NK-92 treated with Interleukin-12 subunit alpha and Interleukin-12 subunit beta, amount 100 ng/mL, for 24 hours (cell line): ENCODE data around the gene NFATC1.

Experiments
- DNase-seq: peaks from one replicate; lab custom pipeline; 2025; lab: John Stamatoyannopoulos, UW

Gene NFATC1

DNA sequence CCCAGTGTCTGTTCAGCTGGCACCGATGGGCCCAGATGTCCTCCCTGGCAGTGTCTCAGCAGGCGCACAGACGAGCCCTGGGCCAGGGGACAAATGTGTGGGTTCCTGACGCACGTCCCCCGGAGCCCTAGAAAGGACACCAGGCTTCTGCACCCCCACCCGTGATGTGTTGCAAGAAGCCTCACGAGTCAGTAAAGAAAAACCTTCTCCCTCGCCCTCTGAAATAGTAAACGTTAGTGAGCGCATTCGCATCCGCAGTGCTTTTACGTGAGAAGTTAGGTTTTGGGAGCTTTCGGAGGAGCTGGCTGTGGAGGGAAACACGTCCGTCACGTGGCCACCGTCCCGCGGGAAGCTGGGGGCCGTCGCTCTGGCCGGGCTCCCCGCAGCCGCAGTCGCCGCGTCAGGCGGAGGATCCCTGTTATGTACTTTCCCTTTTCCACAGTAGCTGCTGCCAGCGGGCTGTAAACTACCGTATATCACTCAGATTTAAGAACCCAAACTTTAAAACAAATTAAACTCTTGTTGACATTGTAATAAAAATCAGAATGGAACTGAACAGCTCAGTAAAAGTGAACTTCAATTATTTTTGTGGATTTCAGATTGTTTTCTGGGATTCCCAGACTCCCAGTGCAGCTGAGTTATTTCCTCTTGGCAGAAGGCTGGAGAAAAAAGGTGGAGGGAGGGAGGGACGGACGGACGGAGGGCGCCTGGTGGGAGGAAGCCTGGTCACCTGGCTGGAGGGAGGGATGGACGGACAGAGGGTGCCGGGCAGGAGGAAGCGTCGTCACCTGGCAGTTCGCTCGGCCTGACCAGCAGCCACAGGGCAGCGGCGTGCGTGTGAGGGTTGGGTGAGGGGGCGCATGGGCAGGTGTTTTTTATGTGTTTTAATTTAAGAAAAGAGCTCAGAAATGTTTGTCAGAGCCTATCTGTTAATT lies 112.1 kb downstream of the NFATC1 start:
- no peak for DNase-seq

DNA sequence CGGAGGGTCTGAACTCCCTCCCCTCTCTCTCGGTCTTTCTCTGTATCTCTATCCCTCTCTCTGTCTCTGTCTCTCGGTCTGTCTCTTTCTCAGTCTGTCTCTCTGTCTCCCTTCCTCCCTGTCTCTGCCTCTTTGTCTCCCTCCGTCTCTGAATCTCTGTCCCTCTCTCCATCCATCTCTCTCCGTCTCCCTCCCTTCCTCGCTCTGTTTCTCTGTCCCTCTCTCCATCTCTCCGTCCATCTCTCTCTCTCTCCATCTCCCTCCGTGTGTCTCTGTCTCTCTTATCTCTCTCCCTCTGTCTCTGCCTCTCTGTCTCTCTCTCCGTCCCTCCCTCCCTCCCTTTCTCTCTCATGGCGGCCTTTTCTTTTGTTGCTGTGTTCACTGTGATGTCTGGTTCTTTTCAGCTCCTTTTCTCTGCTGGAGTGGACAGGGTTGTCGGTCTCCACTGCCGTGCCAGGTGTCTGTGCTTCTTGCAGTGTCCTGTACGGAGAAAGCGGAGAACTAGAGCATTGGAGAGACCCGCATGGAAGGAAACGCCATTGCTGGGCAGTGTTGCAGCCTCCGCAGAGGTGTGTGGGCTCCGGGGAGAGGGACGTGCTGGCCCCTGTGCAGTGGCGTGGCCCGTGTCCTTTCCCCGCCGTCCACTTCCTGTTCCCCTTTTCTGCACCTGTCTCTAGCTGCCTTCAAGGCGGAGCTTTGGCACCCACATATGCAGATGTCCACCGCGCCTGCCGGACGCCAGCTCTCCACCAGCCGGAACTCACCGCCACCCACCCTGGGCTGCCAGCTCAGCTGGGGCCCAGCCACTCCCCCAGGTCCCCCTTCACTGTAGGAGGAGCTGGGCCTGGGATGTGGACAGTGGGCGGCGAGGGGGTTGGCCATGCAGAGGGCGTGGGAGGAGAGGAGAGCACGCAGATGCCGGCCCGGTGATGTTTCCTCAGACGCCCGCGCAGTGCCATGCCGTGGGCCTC lies 113.1 kb downstream of the NFATC1 start:
- DNase-seq, result no peak

DNA sequence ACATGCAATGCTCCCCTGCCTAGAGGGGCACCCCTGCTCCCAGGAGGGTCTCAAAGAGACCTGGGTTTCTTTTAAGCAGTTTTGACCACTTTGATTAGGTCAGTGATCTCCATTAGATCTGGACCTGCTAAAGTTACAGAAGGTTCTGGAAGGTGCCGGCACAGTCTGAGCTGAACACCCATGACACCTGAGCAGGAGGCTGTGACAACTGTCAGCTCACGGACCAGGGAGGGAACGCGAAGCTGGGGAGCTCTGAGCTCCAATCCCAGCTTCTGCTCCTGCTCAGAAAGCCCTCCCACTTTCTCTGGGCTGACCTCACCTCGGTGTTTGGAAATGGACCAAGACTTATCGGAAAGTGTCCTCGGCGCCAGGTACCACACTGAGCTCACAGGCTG lies 113.8 kb downstream of the NFATC1 start:
- no peak for DNase-seq

DNA sequence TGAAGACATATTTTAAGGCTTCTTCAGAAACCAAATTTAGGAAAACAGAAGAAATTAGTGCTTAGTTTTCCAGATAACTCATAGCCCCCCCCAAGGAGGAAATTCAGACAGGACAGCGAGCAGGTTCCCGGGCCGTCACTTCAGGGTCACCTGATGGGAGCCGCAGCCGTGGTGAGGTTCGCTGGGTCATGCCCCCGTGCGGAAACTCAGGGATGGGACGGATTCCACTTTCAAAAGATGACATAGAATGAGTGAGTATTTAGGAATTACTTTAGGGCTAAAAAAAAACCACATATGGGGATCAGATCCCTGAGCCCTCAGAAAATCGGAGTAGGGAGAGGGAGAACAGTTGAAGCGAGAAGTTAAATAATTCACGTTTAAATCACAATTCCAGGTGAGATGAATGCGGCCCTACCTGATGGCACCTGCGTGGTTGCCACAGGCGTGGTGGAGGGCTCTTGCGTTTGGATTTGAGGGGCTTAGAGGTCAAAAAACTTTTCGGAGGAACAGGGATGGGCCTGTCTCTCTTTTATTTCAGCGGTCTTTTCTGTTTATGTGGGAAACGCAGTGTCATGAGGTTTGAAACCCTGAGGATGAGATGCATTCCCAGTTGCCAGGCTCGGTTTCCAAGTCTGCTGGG lies 114.4 kb downstream of the NFATC1 start:
- no peak for DNase-seq

DNA sequence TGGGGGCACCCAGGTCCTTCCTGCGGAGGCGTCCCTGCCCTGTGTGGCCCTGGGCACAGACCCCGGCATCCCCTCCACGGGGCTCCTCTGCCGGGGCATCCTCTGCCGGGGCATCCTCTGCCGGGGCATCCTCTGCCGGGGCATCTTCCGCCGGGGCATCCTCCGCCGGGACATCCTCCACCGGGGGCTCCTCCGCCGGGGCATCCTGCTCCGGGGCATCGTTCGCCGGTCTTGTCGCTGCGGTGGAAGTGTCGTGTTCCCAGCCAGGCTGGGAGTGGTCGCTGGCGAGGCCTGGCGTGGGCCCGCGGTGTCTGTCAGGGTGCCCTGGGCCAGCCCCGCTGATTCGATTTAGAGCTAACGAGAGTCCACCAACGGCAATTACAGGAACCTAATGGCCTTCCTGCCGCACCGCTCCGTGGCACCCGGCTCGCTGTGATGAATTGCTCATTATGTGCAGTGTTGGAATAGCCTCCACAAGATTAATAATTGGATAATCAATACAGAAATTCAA lies 115.1 kb downstream of the NFATC1 start:
- DNase-seq, result no peak

DNA sequence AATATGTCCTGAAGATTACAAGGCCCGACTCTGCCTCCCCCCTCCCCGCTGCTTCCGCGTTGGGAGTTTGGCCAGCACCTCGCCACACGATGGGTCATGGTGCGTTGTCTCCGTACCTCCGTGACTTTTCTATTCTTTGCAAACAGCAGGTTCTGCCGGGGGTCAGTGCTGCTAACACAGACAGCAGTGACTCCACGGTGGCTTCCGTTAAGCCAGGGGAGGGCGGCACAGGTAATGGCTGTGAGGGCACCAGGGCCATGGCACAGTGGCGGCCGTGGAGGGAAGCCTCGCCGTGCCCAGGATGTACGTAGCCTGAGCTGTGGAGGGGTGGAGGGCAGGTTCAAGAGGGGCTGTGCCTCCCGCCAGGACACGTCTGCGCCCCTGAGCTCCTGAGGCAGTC lies 115.5 kb downstream of the NFATC1 start:
- no peak for DNase-seq

DNA sequence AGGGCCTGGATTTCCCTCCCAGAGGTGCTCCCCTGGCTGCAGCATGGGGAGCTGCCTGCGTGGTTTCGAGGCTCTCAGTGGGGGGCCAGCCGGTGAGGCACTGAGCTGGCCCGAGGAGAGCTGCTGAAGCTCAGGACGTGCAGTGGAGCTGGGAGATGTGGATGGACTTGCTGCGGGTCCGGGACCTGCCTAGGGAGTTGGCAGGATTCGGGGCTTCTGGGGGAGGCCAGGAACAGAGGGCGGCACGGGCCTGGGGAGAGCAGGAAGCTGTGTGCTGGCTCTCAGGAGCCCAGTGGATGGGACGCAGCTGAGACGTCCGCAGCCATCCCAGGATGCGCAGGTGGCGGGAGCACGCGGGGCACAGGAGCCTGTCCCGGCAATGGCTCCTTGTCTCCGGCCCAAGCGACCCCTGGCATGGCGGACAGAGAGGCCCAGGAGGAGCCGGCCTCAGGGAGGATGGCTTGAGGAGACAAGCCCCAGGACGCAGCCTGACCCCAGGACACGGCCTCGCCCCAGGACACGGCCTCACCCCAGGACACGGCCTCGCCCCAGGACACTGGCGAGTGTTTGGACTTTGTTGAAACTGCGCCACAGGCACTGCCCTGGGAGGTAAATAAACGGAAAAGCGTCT lies 116.1 kb downstream of the NFATC1 start:
- no peak for DNase-seq

DNA sequence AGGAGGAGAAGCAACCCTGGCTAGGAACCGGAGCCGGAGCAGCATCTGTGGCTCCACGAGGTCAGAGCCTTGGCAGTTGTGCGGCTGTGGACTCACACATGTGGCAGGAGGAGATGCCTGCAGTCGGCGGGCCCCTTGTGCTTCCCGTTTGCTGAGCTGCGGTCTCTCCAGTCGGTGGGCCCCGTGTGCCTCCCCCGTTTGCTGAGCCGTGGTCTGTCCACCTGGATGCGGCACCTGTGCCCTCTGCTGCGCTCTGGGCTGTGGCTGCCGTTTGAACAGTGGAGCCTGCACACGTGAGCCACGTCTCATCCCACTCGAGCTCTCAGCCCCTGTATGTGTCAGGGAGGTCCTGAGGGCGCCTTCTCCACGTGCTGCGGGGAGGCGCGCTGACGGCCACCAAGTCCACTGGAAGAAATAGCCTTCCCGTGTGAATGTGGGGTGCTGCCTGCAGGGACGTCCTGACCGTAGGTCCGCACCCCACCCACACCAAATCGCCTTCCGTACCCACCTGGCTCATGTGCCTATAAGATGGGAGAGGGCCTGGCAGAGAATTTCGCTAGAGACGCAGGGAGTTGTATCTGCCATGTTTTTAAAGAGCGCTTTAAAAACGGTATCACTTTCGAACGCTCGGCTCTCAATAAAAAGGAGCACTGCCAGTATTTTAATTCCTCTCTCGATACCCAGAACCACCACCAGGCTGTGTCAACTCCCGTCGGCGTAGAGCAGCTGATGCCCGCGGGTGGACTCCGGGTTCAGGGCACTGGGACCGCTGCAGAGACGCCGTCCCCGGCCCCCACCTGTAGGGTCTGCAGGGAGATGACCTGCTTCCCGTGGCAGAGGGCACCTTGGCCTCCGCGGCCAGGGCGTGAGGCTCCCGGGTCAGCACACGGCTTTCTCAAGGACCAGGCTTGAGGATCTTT lies 117.0 kb downstream of the NFATC1 start:
- no peak for DNase-seq

DNA sequence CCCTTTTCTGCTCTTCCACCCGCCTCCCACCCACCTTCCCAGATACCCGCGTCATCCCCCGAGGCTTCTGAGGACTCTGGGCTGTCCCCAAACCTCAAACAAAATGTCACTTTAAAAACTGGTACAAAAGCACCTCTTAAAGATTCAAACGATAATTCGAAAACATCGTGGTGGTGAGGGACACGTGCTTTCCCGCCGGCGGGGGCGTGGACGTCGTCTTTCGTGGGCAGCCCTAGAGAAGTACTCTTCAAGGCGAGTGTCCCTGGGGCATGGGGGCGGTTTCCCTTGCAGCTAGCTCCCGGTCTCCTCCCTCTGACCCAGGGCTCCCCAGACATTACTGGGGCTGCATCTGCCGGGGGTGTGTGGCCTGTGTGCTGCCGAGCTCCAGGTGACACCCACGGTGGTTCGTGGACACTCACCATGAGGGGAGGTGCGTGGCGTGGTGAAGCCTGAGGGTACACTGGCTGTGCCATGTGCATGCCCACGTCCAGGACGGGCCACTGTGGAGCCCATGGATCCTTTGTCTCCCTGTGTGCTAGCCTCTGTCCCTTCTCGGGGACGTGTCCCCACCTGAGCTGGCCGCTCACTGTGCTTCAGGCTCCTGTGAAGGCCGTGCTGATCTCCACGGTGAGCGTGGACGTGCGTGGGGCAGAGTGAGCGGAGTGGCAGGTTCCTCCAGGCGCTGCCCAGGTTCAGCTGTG lies 117.8 kb downstream of the NFATC1 start:
- no peak for DNase-seq

DNA sequence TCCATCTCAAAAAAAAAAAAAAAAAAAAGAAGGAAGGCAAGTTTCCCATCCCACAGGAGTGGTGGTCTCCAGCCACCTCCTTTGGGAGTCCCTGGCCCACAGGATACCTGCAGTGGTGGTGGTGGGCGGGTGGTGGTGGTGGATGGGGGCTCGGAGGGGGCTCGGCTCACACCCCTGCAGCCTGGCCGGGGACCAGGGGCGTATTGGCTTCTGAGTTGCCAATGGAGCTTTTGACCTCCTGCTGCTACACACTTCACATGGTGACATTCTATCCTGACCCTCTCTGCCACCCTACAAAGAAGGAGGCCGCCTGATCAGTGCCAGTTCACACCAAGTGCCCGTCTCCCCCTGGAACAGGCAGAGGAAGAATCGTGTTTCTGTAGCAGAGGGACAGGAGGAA lies 119.6 kb downstream of the NFATC1 start:
- no peak for DNase-seq

DNA sequence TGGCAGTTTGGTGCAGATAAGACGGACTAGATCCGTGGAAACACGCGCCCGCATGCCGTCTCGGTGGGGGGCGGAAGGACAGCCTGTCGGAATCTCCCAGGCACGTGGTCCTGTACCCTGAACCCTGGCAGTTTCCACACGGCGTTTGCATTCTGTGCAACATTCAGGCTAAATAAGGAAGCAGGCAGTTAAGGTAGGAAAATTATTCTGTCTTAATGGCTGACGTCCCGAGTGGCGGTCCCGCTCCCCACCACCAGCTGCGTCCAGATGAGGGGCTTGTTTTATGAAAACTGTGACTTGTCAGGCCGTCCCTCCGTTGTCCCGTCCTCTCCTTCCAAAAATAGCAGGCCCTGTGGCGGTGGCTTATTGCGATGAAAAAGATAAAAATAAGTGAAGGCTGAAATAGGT lies 120.2 kb downstream of the NFATC1 start:
- no peak for DNase-seq

DNA sequence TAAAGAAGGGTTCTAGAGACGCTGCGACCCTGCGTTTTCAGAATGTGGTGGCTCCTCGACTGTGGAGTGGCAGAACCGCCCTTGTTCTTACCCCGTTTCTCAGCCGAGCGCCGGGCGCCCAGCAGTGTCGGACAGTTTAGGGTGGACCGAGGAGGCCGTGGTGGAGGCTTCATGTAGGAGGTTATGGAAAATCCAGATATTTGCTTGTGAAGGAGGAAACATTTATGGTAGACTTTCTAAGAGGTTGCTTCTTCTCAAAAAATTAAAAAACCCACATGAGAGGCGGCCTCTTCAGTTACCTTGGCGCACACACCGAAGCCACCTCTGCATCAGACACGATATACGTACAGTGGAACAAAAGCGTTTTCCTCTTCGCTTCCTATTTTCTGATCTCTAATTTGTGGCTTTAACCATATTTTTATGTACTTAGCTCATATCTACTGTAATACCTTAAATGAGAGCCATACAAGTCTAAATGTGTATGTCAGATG lies 120.8 kb downstream of the NFATC1 start:
- no peak for DNase-seq

DNA sequence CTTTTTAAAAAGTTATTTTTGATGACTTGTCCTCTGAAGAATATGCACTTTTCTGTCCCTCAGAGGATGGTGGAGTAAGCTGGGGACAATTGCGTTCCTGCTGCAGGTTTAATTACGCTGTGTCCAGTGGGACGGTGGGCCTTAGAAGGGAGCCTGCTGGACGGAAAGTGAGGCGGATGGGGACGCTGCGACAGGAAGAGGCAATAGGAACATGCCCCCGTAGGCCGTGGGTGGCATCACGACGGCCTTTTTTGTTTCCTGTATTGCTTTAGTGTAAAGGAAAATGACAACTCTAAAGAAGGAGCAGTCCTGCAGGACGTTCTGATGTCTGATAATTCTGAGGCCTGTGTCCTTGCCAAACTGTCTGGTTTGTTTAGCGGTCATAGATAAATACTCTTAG lies 121.6 kb downstream of the NFATC1 start:
- no peak for DNase-seq

DNA sequence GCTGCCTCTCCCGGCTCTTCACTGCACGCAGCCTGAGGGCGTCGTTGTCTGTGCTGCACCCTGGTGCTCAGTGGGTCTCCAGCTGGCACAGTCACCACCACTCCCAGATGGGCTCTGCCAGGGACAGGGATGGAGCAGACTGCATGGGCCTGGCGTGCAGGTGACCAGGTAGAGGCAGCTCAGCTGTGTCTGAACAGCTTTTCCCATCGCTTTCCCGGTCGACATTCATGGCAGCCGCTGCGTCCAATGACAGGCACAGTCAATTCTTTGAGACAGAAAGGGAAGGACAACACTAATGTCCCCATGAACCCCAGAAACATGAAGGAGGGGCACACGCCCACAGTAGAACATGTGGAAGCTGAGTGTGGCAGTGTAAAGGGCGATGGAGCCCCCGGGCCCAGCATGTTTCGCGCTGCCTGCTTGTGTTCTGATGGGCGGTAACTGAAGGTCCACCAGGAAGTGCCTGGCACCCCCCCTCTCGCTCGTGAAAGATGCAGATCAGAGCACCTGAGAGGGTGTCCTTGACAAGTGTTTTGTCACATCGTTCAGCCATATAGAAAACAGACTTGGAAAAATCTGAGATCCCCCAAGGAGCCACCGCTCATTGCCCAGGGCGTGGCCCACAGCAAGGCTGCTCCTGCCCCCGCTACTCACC lies 122.4 kb downstream of the NFATC1 start:
- DNase-seq, result no peak

DNA sequence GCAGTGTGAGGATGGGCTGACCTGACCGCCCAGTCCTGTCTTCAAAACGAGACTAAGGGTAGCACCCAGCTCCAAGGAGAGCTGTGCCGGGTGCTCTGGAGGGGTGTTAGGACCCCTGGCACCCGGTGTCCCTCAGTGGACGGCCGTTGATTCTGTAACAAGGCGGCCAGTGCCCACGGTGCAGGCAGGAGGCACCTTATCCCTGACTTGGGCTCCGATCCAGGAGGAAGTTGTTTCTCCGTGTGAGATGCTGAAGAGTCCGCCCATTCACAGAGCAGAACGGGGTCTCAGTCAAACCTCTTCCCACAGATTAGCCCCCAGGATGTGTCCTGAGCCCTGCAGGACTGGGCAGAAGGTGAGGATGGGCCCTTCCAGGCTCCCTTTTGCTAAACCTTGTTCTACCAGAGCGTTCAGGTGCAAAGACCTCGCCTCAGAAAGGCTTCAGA lies 123.0 kb downstream of the NFATC1 start:
- no peak for DNase-seq

DNA sequence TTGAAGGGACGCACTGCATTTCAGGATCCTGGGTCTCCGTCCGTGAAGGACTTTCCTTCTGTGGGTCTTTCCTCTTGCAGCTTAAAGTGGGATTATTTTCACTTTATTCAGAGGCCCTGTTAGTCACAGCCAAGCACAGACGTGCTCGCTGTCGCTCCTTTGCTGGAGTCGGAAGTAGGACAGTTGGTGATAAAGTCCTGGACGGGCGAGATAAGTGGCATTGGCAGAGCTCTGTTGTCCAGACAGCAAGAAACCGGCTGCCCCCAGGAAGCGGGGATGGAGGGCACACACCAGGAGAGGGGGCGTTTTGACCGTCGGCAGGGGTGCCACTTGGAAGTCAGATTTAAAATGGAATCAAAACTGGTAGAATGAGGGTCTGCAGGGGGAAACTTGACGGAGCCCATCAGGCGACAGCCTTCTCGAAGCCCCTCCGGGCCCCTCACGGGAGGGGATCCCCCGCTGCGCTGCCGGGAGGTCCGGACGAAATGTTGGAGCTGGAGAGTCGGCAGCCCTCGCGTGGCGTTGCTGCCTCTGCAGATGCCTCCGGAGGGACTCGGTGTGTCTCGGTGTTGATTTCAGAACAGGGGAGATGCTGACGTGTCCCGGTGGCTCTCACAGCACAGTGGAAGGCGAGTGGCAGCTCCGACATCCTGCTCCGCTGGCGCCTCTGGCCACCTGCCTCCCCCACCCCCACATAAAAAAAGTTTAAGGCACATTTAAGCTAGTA lies 124.2 kb downstream of the NFATC1 start:
- no peak for DNase-seq

DNA sequence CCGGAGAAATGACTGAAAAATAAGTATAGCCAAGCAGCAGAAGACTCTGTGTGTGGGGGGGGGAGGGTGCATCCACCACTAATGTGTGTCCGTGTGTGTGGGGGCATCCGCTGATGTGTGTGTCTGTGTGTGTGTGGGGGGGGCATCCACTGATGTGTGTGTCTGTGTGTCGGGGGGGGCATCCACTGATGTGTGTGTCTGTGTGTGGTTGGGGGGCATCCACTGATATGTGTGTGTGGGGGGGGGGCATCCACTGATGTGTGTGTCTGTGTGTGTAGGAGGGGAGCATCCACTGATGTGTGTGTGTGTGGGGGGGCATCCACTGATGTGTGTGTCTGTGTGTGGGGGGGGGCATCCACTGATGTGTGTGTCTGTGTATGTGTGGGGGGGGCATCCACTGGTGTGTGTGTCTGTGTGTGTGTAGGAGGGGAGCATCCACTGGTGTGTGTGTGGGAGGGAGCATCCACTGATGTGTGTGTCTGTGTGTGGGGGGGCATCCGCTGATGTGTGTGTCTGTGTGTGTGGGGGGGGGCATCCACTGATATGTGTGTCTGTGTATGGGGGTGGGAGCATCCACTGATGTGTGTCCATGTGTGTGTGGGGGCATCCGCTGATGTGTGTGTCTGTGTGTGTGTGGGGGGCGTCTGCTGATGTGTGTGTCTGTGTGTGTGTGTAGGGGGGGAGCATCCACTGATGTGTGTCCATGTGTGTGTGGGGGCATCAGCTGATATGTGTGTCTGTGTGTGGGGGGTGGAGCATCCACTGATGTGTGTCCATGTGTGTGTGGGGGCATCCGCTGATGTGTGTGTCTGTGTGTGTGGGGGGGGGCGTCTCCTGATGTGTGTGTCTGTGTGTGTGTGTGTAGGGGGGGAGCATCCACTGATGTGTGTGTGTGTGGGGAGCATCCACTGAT lies 125.0 kb downstream of the NFATC1 start:
- DNase-seq, result no peak
